ENCODE measurements around the gene TSHB.

Gene TSHB

DNA sequence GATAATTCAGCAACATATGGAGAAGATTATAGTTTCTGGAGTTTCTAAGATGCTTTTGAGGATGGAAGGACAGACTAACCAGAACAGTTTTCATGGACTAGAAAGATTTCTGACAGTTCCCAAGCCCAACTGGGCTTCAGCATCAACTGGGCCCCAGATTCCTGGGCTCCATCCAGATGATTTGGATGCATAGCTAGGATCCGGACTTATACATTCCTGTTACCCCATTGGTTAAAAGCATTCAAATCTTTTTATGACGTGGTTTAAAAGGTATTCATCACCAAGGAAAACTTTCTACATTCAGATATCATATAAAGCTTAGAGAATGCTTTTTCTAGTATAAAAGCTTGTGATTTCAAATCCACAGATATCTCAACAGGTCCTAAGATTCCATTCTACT, 29.7 kb downstream of the TSHB start:
- DNase-seq (ENCODE audit: low read depth in 2 of 2): no peak

GRCh38 chr1:115060501-115060900, 30.9 kb downstream of the TSHB start:
- no peak for DNase-seq (ENCODE audit: low read depth in 2 of 2)

GRCh38 chr1:115062542-115063004, 32.9 kb downstream of the TSHB start:
- peak; percentile 66 to 75 for DNase-seq (ENCODE audit: low read depth in 2 of 2)

DNA sequence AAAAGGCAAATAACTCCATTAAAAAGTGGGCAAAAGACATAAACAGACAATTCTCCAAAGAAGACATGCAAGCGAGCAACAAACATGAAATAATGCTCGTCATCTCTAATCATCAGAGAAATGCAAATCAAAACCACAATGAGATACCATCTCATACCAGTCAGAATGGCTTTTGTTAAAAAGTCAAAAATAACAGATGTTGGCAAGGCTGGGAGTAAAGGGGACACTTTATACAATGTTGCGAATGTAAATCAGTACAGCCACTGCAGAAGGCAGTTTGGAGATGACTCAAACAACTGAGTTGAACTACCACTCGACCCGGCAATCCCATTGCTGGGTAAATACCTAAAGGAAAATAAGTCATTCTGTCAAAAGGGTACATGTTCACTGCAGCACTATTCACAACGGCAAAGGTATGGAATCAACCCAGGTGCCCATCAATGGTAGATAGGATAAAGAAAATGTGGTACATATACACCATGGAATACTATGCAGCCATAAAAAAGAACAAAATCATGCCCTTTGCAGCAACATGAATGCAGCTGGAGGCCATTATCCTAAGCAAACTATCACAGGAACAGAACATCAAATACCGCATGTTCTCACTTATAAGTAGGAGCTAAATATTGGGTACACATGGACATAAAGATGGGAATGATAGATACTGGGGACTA, 33.7 kb downstream of the TSHB start:
- no peak for DNase-seq (ENCODE audit: low read depth in 2 of 2)

DNA sequence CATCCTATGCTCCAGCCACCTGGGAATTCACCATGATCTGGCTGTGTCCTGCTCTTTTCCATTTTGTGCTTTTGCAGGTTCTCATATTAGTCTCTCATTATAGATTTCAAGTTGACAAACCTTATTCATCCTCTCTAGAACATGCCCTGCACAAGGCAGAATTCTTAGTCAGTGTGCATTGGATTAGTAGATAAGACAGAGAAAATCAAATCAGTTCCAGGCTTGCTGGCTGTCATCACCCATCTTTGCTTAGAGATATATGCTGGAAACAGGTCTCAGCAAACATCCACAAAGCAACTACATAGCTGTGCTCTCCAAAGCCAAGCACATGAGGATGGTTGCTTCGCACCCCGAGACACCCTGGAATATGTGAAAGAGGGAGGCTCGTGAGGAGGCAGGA, 34.8 kb downstream of the TSHB start:
- DNase-seq (ENCODE audit: low read depth in 2 of 2): no peak

DNA sequence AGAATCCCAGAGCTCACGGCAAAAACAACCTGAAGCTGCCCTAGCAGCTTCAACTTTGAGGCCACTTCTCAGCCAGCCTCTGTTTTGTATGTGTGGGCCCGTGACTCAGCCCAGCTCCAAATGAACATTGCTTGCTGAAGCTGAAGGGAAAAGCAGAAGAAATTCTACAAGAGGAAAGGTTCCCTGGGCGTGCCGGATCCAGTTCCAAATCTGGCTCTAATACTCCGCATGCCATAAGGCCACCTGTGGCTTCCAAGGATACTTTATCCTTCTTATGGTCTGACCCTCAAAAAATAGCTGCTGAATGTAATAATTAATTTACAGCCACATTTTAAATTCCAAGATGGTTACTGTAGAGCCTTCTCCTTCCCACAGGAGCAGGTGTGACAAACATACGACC, 35.4 kb downstream of the TSHB start:
- no peak for DNase-seq (ENCODE audit: low read depth in 2 of 2)

DNA sequence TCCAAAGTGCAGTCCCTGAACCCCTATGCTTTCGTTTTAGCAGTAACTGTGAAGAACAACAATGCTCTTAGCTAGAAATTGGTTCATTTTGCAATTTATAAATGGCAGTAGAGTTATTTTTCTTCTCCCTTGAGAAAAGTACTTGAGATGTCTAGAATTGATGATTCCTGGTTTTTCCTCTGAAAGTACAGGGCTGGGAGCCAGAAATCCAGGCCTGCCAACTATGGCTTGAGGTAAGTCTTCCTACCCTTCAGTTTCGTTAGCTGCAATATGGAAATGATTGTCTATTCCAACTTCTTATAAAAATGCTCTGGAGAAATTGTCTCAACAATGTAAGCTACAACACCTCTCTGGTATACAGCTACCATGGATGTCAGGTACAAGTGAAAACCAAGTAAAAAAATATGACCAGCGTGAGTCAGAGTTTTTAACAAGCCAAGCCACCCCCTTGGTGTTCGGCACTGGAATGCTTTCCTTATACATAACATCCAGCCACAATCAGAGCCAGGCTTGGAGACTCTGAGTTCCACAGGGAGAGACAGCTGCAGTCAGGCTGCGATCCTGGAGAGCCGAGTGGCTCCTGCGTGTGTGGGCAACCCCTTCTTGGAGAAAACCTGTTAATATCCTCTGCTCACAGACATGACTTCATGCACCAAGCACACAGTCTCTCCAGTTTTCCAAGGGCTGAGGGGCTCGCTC, 37.7 kb downstream of the TSHB start:
- no peak for DNase-seq (ENCODE audit: low read depth in 2 of 2)

DNA sequence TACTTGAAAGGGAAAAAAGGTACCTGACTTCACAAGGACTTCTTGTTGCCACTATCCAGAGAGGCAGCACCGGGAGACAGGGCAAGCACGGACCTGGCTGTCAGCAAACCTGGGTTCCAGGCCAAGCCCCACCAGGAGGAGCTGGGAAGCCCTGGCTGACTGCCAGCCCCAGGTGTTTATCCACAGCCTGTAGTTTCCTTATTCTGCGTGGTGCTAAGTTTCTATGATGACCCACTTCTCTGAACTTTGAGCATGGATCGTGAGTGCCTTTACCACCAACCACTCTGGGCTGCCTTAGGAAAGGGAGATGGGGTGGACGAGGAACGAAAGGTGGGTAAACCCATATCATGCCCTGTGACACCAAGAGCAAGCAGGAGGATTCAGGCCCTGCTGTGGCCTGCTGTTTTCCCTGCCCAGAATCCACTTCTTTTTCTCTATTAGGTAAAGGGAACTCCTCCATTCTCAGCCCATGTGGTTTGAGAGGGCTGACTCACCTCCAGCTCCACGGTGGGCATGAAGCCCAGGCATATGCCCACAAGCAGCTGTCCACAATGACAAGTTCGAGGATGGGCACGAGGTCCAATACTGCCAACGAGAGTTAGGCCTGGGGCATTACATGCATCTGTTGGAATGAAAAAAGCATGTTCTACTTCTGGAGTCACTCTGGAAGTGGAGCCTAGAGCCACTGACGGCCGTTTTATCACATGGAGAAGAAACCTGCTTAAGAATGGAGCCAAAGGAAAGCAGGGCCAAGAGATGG, 39.4 kb downstream of the TSHB start:
- DNase-seq (ENCODE audit: low read depth in 2 of 2): no peak

- no peak for DNase-seq (ENCODE audit: low read depth in 2 of 2)
These were observed 40.2 kb downstream of the TSHB start for GRCh38 chr1:115069659-115070308.

DNA sequence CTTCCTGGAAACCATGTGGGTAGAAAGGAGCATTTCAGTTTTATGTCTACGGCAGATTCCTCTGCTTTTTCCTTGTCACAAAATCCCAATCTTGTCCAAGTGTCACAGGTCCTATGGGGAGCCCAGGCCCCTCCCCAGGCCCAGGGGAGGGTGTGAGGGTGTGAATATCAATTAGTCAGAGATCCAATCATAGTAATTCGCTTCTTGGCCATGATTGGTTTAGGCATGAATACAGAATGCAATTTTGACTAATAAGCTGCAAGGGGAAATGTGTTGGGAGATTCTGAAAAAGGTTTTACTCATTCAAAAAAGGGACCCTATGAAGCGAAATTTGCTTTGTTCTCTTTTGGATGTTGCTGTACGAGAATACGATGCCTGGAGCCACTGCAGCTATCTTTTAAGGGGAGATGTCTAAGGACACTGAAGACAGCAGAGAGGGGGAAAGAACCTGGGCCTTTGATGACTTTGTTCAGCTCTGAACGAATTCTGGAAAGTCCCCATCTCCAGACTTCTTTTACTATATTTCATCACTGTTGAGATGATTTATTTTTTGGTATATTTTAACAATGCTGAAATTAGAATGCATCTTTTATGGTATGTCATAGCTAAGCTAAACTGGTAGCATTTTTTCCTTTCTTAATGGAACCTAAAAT, 41.5 kb downstream of the TSHB start:
- DNase-seq (ENCODE audit: low read depth in 2 of 2): no peak

- DNase-seq (ENCODE audit: low read depth in 2 of 2): no peak
These were observed 43.9 kb downstream of the TSHB start for GRCh38 chr1:115073298-115074087.

GRCh38 chr1:115074839-115075534, 45.4 kb downstream of the TSHB start:
- DNase-seq (ENCODE audit: low read depth in 2 of 2): no peak

GRCh38 chr1:115076384-115076915, 46.8 kb downstream of the TSHB start:
- no peak for DNase-seq (ENCODE audit: low read depth in 2 of 2)

DNA sequence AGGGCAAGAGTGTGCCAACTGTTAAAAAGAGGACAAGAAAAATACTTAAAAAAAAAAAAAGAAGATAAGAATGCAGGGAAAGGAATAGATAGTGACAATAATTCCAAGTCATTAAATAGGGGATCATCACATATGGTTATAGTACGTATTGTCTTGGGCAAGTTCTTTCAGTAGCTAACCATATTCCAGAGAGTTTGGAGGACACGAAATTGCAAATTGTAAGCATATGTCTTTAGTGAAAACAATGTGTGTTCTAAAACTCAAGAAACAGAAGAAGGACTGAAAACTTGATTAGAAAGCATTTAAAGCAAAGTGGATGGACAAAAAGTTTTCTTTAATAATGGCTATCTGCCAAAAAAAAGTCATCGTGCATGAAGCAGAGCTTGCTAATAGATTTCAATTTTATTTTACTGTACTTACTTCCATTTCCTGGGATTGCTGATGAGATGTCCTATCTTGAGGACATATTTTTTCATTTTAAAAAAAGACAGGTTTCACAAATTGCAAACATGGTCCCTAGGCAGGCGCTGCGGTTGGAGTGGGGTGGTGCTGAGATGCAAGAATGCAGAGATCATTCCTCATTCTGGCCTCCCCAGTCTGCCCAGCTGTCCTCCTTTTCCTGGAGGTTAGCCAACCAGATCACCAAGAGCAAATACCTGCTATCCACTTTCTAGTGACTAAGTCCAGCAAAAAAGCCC, 47.8 kb downstream of the TSHB start:
- DNase-seq (ENCODE audit: low read depth in 2 of 2): no peak

DNA sequence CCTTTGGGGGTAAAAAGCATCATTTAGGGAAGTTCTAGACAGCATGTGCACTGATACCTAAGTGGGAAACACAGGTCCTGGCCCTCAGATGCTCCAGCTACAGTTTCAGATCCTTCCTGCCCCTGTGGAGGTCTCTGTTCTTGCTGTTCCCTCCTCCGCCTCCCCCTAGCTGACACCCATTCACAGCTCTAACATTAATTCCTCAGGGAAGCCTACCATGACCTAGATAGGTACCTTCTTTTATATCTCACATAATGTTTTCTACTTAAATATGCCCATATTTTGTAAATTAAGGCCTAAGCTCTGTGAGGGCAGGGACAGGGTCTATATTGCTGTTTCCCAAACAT, 48.3 kb downstream of the TSHB start:
- DNase-seq (ENCODE audit: low read depth in 2 of 2): no peak

DNA sequence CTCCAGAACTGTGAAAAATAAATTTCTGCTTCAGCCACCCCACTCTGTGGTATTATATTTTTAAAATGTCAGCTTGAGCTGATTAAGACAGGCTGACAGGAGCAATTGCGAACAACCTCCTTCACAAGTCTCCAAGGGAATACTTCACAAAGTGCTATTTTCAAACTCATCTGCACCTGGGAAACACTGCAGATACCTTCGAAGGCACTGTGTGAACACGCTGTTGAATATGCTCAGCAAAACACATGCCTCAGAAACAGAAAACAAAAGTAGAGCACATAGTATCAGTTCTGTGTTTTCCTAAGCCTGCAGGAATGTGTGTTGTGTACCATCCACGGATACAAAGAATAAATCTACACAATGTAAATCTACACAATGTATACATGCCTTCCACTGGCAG, 49.1 kb downstream of the TSHB start:
- no peak for DNase-seq (ENCODE audit: low read depth in 2 of 2)

GRCh38 chr1:115082949-115083348, 53.3 kb downstream of the TSHB start:
- DNase-seq (ENCODE audit: low read depth in 2 of 2): no peak

Measured in stimulated activated CD4-positive, alpha-beta T cell treated with anti-CD3 and anti-CD28 coated beads, Interleukin-12 subunit alpha, Interleukin-12 subunit beta, amount 100 ng/mL, for 24 hours (primary cell).